Endothelial cell of umbilical vein (primary cell): ENCODE results near the gene AP5Z1. TPM values are rescaled to one million over a fixed set of nuclear protein-coding genes. Genes with fewer than 3 reads are reported as not detected.
A peak's percentile ranks its signal among the peaks of the same experiment; 100 is the strongest.

Experiments
- BruUV-seq: library from RNA; stranded (reverse); fragments of 400-500 nt; replicated peaks from 2 replicates; lab custom pipeline; 2021; lab: Mats Ljungman, UMichigan
- CTCF ChIA-PET: fragments of 300-600, 350-600 bp; sonication (Branson Sonifier 250); formaldehyde crosslinking; loops from one replicate; lab custom pipeline; 2021; ENCODE audit warnings: antibody characterized with exemption, inconsistent platforms; lab: Charles Lee
- POLR2A ChIA-PET: fragments of 300-600, 350-600 bp; sonication (Branson Sonifier 250); formaldehyde crosslinking; loops from one replicate; lab custom pipeline; 2021; ENCODE audit warnings: antibody characterized with exemption, inconsistent platforms; lab: Charles Lee
- DNase-seq: peaks from one replicate; pipeline ENCODE4 v3.0.0-alpha.2; 2011; ENCODE audit warnings: low read depth, low spot score
- FAIRE-seq: peaks from 2 replicates; lab custom pipeline; 2011; peaks lifted over from hg19 to GRCh38; lab: Jason Lieb, UNC
- H2AFZ ChIP-seq: 2 replicates; pipeline ENCODE4 v1.6.0; 2012; ENCODE audit warnings: low read depth, low read length, control low read depth, inconsistent platforms
- H3K27ac ChIP-seq: 2 replicates; pipeline ENCODE4 v1.5.1; 2011; ENCODE audit warnings: low read depth, mild to moderate bottlenecking, control low read depth, low read length, moderate library complexity; ENCODE audit not compliant: insufficient read depth
- H3K27me3 ChIP-seq, 2 experiments: 2 replicates each; pipeline versions ENCODE4 v1.6.0 to v1.6.1; 2011; ENCODE audit warnings: low read length in 2 of 2, mixed read lengths in 1 of 2; ENCODE audit not compliant: control insufficient read depth in 2 of 2, insufficient read depth in 2 of 2
- H3K36me3 ChIP-seq, 2 experiments: 2 replicates in 1 of 2; 3 replicates in 1 of 2; pipeline ENCODE4 v1.5.1; 2011; ENCODE audit warnings: low read length in 2 of 2, mild to moderate bottlenecking in 1 of 2, moderate library complexity in 1 of 2; ENCODE audit not compliant: control insufficient read depth in 2 of 2, insufficient read depth in 2 of 2; ENCODE audit errors: extremely low read depth in 1 of 2
- H3K4me1 ChIP-seq: 3 replicates; pipeline ENCODE4 v1.5.1; 2011; ENCODE audit warnings: mild to moderate bottlenecking, low read length; ENCODE audit not compliant: control insufficient read depth, insufficient read depth; ENCODE audit errors: extremely low read depth
- H3K4me2 ChIP-seq: 2 replicates; pipeline ENCODE4 v1.6.1; 2011; ENCODE audit warnings: low read length, control low read depth, mixed read lengths; ENCODE audit not compliant: insufficient read depth
- H3K4me3 ChIP-seq, 3 experiments: fragments of 200-600 bp in 1 of 3; sonication (generic), shearing (Covaris generic) in 1 of 3; replicated peaks in 1 of 3; 2 replicates each; pipeline ENCODE4 v1.5.1; 2011 to 2016; ENCODE audit warnings: control low read depth in 3 of 3, low read length in 3 of 3, mild to moderate bottlenecking in 2 of 3, inconsistent platforms in 1 of 3, low read depth in 1 of 3, moderate library complexity in 1 of 3; ENCODE audit not compliant: insufficient read depth in 1 of 3
- H3K79me2 ChIP-seq: 2 replicates; pipeline ENCODE4 v1.6.0; 2012; ENCODE audit warnings: low read length, inconsistent platforms; ENCODE audit not compliant: control insufficient read depth, insufficient read depth
- H3K9ac ChIP-seq: replicated peaks from 2 replicates; pipeline ENCODE3; 2011; ENCODE audit warnings: low read length, control low read depth; ENCODE audit not compliant: insufficient read depth; ENCODE audit errors: extremely low read depth
- H3K9me1 ChIP-seq: replicated peaks from 3 replicates; pipeline ENCODE4 v1.6.0; 2011; ENCODE audit warnings: mild to moderate bottlenecking, low read length; ENCODE audit not compliant: control insufficient read depth, insufficient read depth; ENCODE audit errors: extremely low read depth
- H3K9me3 ChIP-seq: replicated peaks from 2 replicates; pipeline ENCODE4 v1.5.1; 2012; ENCODE audit warnings: low read length, inconsistent platforms; ENCODE audit not compliant: control insufficient read depth, insufficient read depth
- H4K20me1 ChIP-seq: replicated peaks from 2 replicates; pipeline ENCODE3; 2011; ENCODE audit warnings: mild to moderate bottlenecking, low read length; ENCODE audit not compliant: control insufficient read depth, insufficient read depth; ENCODE audit errors: extremely low read depth
- CTCF ChIP-seq, 2 donors: IDR thresholded peaks; 1 replicate in 1 of 2; 2 replicates in 1 of 2; pipeline ENCODE4 v1.5.1; 2011; ENCODE audit warnings: low read length in 2 of 2, mild to moderate bottlenecking in 2 of 2, moderate library complexity in 2 of 2, control low read depth in 1 of 2, inconsistent platforms in 1 of 2, low read depth in 1 of 2; ENCODE audit not compliant: insufficient read depth in 1 of 2; ENCODE audit errors: extremely low read depth in 1 of 2
- EZH2 ChIP-seq: IDR thresholded peaks from 2 replicates; pipeline ENCODE4 v1.6.1; 2012; ENCODE audit warnings: borderline replicate concordance, low read depth, mild to moderate bottlenecking, moderate library complexity, low read length, inconsistent platforms; ENCODE audit not compliant: severe bottlenecking
- FOS ChIP-seq: IDR thresholded peaks from 2 replicates; pipeline ENCODE4 v1.6.1; 2011; ENCODE audit warnings: mild to moderate bottlenecking, low read length, moderate library complexity, borderline replicate concordance; ENCODE audit not compliant: insufficient read depth
- GATA2 ChIP-seq: IDR thresholded peaks from 2 replicates; pipeline ENCODE4 v1.7.0; 2011; ENCODE audit warnings: low read depth, mild to moderate bottlenecking, moderate library complexity, mixed read lengths, low read length; ENCODE audit not compliant: insufficient read length, insufficient read depth
- JUN ChIP-seq: IDR thresholded peaks from 2 replicates; pipeline ENCODE4 v1.6.1; 2011; ENCODE audit warnings: borderline replicate concordance, low read depth; ENCODE audit not compliant: insufficient read length, insufficient read depth
- MAX ChIP-seq: IDR thresholded peaks from 2 replicates; pipeline ENCODE4 v1.6.1; 2011; ENCODE audit not compliant: insufficient read depth, insufficient read length
- MYC ChIP-seq: IDR thresholded peaks from one replicate; pipeline ENCODE4 v1.6.1; 2011; ENCODE audit warnings: mild to moderate bottlenecking, low read depth, low read length
- POLR2A ChIP-seq: IDR thresholded peaks from 2 replicates; pipeline ENCODE4 v1.6.1; 2012; ENCODE audit warnings: low read depth, mild to moderate bottlenecking, control low read depth, low read length
- POLR2AphosphoS5 ChIP-seq: IDR thresholded peaks from 2 replicates; pipeline ENCODE4 v1.6.1; 2012; ENCODE audit warnings: low read depth, mild to moderate bottlenecking, control low read depth, low read length, moderate library complexity; ENCODE audit not compliant: insufficient read depth
- dilution Hi-C: fragments of 300-500 bp; cut with MboI; formaldehyde crosslinking; loops from one replicate; pipeline ENCODE4 v1.15.0; 2019; ENCODE audit warnings: low sequenced_read_pairs; ENCODE audit not compliant: extremely low pct_ligation_motif_present
- intact Hi-C: fragments of 100-400 bp; cut with micrococcal nuclease; formaldehyde crosslinking; loops from one replicate; pipeline ENCODE4 v1.10.0; 2022
- polyA plus RNA-seq, 4 experiments: library from polyadenylated mRNA; depleted of rRNA in 3 of 4; stranded (reverse) in 3 of 4; unstranded in 1 of 4; fragments of >200 nt; gene quantifications; 2 replicates each; pipeline versions ENCODE4 v1.2.1 to v1.2.3, GENCODE V29; 2011 to 2012; ENCODE audit warnings: missing spikeins in 1 of 4
- total RNA-seq: library from RNA; stranded (reverse); gene quantifications from 2 replicates; pipeline ENCODE4 v1.2.3, GENCODE V29; 2021

The AP5Z1 gene
- total and polyA plus RNA-seq, 2 donors (not counting 3 experiments of a cell fraction or from before 2014, with no cell fraction given): 53.7 to 58.9 TPM

GRCh38 chr7:4794591-4795350 lies 19.3 kb downstream of the AP5Z1 start:
- Histone ChIP-seq H3K9ac (no peak overlapping the region), H3K4me2 (no peak overlapping the region), H3K27ac (no peak overlapping the region), H3K4me3 (no peak overlapping the region), H4K20me1 (no peaks in the 10 kb centered on the region), H3K9me3 (no peaks in the 10 kb centered on the region), H3K36me3 (peaks cover 0 to 11% of the 10 kb centered on the region in 2 experiments), H3K4me1 (no peaks in the 10 kb centered on the region), H3K79me2 (no peaks in the 10 kb centered on the region), H2AFZ (no peak overlapping the region), H3K27me3 (no peaks in the 10 kb centered on the region), H3K9me1 (no peaks in the 10 kb centered on the region)
- BruUV-seq: no TSS peak
- intact Hi-C loops: no loop called here
- POLR2A ChIA-PET: no interaction called here
- CTCF ChIA-PET: interaction anchor here (9.9 kb wide), 1 partner anchor 291 kb away, joined by 104 read pairs; no protein-coding TSS in a partner anchor
- no peak for TF ChIP-seq CTCF (IDR thresholded peaks at IDR 0.05; ENCODE audit: extremely low read depth in 1 of 2, insufficient read depth in 1 of 2, low read depth in 1 of 2, low read length in 2 of 2)
- dilution Hi-C loops: no loop called here
- FAIRE-seq (no peak), DNase-seq (no peak)

- TF ChIP-seq GATA2 (no peak), EZH2 (no peak), CTCF (IDR thresholded peaks at IDR 0.05; ENCODE audit: extremely low read depth in 1 of 2, insufficient read depth in 1 of 2, low read depth in 1 of 2, low read length in 2 of 2) (no peak), POLR2AphosphoS5 (no peak), POLR2A (no peak), JUN (no peak), MAX (no peak), MYC (no peak), FOS (no peak)
- Histone ChIP-seq H3K9me1 (no peaks in the 10 kb centered on the region), H2AFZ (no peak overlapping the region), H3K36me3 (peaks cover 0 to 4% of the 10 kb centered on the region in 2 experiments), H4K20me1 (no peaks in the 10 kb centered on the region), H3K4me1 (no peaks in the 10 kb centered on the region), H3K9me3 (no peaks in the 10 kb centered on the region), H3K79me2 (no peaks in the 10 kb centered on the region), H3K27me3 (no peaks in the 10 kb centered on the region), H3K27ac (no peak overlapping the region), H3K4me3 (no peak overlapping the region), H3K9ac (no peak overlapping the region), H3K4me2 (no peak overlapping the region)
- CTCF ChIA-PET: interaction anchor here (1.2 to 9.9 kb wide), 4 partner anchors 87 to 292 kb away, joined by 4 to 104 read pairs (median 18); partner anchors contain the start of gene RADIL
- dilution Hi-C loops: no loop called here
- DNase-seq (no peak), FAIRE-seq (peak; percentile 62)
- POLR2A ChIA-PET: no interaction called here
- intact Hi-C loops: no loop called here
- BruUV-seq: no TSS peak
Observed at GRCh38 chr7:4796453-4796852, 21.0 kb downstream of the AP5Z1 start.
